MM.1S (cell line): ENCODE results near the gene IRX6.

Experiments
- EZH2 ChIP-seq: fragments of 300-600 bp; sonication (generic); optimal IDR thresholded peaks from 2 replicates; pipeline ENCODE3; 2017; ENCODE audit warnings: low read depth, mild to moderate bottlenecking, antibody characterized with exemption, low read length, mixed read lengths
- TF ChIP-seq, protein P1 (sequence below): fragments of 300-600 bp; sonication (generic); IDR thresholded peaks from 2 replicates; pipeline ENCODE4 v1.5.1; 2016; ENCODE audit warnings: antibody characterized with exemption, low read length, mixed read lengths

- TF ChIP-seq, protein P1, sequence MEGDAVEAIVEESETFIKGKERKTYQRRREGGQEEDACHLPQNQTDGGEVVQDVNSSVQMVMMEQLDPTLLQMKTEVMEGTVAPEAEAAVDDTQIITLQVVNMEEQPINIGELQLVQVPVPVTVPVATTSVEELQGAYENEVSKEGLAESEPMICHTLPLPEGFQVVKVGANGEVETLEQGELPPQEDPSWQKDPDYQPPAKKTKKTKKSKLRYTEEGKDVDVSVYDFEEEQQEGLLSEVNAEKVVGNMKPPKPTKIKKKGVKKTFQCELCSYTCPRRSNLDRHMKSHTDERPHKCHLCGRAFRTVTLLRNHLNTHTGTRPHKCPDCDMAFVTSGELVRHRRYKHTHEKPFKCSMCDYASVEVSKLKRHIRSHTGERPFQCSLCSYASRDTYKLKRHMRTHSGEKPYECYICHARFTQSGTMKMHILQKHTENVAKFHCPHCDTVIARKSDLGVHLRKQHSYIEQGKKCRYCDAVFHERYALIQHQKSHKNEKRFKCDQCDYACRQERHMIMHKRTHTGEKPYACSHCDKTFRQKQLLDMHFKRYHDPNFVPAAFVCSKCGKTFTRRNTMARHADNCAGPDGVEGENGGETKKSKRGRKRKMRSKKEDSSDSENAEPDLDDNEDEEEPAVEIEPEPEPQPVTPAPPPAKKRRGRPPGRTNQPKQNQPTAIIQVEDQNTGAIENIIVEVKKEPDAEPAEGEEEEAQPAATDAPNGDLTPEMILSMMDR, result peak; percentile 39
- TF ChIP-seq EZH2, result no peak
Measured at GRCh38 chr16:55370762-55371482, 46.9 kb downstream of the IRX6 start.
